Activated CD8-positive, alpha-beta memory T cell treated with anti-CD3 and anti-CD28 coated beads, Interleukin-2, amount 50 U/mL, for 24 hours (primary cell): ENCODE data around the gene CTNNBL1.
"Not testable (repeated sequence)": the region's sequence is repeated elsewhere in the genome, so short reads cannot be mapped to it uniquely, and the experiment has no call there.

ENCODE experiments used
- DNase-seq: peaks from one replicate; pipeline ENCODE4 v3.0.0-alpha.2; 2020; ENCODE audit errors: extremely low read depth

CTNNBL1 gene, protein sequence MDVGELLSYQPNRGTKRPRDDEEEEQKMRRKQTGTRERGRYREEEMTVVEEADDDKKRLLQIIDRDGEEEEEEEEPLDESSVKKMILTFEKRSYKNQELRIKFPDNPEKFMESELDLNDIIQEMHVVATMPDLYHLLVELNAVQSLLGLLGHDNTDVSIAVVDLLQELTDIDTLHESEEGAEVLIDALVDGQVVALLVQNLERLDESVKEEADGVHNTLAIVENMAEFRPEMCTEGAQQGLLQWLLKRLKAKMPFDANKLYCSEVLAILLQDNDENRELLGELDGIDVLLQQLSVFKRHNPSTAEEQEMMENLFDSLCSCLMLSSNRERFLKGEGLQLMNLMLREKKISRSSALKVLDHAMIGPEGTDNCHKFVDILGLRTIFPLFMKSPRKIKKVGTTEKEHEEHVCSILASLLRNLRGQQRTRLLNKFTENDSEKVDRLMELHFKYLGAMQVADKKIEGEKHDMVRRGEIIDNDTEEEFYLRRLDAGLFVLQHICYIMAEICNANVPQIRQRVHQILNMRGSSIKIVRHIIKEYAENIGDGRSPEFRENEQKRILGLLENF

DNA sequence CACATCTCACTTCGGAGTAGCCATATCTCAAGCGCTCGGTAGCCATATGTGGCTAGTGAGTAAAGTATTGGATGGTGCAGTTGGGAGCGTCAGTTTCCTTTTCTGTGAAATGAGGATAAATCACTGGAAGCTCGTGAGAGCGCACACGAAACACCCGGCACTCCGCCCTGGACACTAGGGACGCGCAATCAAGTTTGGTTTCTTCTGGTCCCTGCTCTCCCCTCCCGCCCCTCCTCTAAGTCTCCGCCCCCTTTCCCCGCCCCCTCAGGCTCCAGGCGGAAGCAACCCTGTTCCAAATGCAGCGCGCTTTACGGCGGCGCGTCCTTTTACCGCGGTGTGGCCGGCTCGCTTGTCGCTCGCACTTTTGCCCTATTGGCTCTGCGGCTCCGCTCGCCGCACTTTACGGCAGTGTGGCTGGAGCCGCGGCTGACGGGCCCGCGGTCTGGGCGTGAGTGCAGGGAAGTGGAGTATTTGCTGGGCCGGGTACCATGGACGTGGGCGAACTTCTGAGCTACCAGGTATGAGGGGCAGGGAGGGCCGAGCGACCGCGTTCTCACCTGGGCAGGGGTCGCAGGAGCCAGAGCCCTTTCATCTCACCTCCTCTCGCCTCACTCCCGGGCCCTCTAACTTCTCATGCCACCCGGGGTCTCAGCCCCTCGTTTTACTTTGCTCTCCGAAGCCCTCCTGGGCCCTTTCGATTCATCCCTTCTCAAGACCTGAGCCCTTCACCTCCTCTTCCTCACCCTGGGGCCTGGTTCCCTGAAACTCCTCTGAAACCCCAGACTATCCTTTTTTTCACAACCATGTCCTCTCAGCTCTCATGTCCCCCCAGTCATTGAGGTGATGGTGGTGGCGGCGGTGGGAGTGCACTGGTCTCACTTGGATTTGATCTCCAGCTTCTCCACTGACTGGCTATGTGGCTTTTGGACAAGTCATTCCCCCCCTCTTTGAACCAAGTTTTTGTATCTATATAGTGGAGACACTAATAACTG lies at the start of gene CTNNBL1:
CTNNBL1 (plus strand) TSS at position 396 of the 992 bp plus-strand sequence; CDS start at position 489, 93 bp downstream.
- DNase-seq = peak; percentile 91

DNA sequence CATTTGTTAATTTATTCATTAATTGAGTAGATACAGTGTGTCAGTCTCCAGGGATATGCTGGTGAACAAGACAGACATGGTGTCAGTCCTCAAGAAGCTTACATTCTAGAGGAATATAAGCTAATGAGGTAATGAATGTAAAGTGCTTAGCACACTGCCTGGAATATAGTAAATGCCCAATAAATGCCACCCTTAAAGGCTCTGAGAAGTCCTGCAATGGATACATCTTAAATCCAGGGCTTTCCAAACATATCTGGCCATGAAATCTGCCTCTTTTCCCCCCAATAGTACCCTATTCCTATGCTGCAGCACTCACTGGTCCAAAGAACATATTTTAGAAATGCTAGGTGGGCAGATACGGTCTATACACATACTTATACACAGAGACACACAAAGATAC lies 49.2 kb upstream of the CTNNBL1 start:
- no peak for DNase-seq

DNA sequence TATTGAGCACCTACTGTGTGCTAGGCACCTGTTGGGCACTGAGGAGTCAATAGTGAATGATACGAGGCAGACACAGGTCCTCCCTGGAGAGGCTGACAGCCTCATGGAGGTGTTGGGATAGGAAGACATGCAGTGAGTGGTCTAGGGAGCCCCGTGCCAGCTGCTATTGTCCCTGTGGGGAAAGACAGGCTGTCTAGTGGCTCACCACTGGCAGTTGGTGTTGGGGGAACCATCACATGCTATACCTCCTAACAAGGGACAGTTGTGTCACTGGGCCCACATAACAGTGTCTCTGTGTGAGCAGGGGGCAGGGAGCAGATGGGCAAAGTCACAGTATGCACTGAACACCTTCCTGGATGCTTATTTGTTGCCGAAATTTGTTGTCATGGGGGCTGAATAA lies 45.9 kb upstream of the CTNNBL1 start:
- DNase-seq = no peak

DNA sequence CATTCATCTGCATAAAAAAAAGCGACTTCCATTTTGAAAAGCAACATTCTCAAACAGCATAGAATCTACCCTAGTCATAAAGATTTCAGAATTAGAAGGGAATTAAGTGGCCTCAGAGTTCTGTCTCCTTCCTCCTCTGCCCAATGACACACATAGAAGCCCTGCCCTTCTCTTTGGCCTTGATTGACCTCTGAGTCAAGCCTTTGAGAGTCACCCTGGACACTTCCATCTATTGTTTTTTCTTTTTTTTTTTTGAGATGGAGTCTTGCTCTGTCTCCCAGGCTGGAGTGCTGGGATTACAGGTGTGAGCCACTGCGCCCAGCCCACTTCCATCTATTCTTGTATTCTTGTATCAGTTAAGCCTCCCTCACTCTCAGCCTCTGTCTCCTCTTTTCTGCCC lies 44.8 kb upstream of the CTNNBL1 start:
- no peak for DNase-seq

DNA sequence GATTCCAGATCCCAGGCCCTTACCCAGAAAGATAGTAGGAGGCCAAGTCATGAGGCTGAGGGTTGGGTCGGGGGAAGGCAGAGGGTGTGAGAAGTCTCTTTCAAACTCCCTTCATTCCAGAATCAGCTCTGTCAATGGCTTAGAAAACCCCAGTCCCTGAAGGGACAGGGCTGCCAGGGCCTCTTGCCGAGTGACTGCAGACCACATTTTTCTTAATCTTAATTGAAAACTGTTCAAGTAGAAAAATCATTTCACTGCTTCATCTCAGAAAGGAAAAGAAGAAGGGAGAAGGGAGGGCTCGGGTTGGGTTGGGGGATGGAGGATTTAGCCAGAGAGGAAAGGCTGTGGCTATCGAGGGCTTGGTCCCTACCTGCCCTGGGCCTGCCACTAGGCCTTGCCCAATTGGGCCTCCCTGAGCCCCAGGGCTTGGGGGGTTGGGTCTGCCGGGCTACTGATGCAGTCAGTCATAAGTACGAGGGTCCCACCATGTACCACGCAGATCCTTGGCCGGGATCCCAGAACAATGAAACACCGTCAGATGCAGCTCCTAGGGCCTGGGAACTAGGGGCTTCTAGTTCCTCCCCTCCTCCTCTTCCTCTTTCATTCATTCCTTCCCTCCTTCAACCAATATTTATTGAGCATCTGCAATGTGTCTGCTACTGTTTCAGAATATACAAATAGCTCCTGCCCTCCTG lies 44.0 kb upstream of the CTNNBL1 start:
- DNase-seq = no peak

DNA sequence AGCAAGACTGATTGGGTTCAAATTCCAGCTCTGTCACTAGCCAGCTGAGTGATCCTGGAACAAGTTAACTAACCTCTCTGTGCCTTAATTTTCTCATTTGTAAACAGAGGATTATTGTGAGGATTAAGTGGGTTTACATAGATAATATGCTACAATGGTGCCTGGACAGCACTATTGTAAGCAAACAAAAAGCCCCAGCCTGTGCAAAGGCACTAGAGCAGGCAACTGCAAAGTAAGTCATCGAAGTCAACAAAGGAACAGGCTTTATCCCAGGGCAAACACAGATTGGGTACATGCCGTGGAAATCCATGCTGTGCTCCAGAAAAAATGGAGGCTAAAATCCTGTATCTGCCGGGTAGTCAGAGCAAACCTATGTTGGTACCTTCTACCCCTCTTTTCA lies 43.2 kb upstream of the CTNNBL1 start:
- no peak for DNase-seq

DNA sequence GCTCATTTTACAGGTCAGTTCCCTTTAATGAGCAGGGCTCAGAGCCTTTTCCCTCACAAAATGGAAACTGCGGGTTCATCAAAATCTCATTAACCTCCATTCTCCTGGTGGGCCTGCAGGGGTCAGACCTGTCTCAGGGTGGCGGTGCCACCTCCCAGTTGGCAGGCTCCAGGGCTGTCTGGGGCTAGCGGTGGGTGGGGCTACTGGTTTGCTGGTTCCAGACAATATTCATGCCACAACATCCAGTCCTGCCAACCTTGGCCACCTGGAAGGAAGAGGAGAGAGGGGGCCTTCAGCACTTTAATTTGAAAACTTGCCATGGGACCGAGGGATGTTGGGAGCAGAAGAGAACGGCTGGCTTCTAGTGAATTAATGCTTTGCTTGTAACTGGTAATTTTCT lies 41.9 kb upstream of the CTNNBL1 start:
- DNase-seq = no peak

DNA sequence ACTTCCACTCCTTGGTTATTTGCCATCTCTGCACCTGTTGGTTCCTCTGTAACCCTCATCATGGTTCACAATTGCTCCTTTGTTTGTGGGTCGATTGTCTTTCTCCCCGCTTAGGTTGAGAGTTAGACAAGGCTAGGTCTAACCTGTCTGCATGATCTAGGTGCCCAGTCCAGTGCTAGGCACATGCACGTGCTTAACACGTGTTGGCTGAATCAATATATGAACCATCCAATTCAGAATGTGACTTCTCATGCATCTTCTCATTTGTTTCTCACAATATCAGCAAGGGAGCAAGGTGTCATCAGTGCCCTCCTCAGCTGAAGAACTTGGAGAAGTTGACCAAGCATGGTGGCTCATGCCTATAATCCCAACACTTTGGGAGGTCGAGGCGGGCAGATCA lies 36.9 kb upstream of the CTNNBL1 start:
- DNase-seq = no peak

DNA sequence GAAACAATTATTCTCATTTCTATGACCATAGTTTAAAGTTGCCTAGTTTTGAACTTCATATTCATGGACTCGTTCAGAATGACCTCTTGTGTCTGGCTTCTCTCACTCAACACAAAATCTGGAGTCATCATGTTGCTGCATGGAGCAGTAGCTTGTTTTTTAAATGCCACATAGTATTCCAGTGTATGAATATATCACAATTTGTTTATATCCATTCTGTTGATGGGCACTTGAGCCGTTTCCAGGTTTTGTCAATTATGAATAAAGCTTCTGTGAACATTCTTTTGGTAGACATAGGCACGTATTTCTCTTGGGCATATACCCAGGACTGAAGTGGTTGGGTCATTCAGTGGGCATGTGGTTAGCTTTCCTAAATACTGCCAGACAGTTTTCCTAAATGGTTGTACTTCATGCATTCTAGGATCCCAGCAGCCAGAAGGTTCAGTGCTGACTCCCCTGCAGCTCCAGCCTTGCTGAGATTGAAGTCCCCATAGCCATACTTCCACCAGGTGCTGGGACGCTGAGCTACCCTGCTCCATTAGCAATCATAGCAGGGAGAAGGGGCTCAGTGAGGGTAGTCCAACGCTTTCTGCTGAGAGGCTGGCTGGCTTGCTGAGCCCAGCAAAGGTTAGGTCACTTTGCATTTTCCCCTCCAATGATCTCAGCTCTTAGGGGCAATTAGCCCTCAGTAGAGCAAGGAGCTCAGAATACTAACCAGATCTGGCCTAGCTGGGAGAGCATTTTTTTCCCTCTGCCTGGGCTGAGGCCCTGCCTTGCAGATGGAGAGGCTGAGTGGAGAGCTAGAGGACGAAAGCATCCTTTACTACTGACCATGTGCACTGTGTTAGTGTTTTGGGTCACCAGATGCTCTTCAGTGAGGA lies 35.7 kb upstream of the CTNNBL1 start:
- DNase-seq = no peak

DNA sequence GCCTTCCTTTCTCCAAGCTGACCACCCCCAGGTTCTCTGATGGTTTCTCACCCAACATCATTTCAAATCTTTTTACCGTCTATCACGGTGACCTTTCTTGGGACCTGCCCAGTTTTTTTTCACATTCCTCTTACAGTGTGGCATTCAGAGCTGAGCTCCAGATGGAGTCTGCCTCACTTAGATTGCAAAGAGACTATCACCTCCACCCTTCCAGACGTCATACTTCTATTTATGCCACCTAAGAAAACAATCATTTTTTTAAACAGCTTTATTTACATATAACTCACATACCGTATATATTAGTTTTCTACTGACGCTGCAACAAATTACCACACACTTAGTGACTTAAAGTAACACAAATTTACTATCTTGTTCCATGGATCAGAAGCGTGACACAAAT lies 32.3 kb upstream of the CTNNBL1 start:
- DNase-seq = no peak

DNA sequence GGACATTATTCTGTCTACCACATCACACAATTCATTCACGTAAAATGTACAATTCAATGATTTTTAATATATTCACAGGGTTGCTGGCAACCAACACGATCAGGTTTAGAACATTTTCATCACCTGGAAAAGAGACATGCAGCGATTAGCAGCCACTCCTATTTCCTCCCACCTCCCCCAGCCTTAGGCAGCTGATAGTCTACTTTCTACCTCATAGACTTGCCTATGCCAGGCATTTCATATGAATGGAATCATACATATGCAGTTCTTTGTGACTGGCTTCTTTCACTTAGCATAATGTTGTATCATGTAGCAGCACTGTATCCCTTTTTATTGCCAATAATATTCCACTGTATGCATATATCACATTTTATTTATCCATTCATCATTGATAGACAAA lies 31.5 kb upstream of the CTNNBL1 start:
- no peak for DNase-seq

DNA sequence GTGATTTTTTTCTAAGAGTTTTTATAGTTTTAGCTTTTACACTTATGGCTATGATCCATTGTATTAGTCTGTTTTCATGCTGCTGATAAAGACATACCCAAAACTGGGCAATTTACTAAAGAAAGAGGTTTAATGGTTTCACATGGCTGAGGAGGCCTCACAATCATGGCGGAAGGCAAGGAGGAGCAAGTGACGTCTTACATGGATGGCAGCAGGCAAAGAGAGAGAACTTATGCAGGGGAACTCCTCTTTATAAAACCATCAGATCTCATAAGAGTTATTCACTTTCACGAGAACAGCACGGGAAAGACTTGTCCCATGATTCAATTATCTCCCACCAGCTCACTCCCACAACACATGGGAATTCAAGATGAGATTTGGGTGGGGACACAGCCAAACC lies 29.2 kb upstream of the CTNNBL1 start:
- not testable (repeated sequence) for DNase-seq

DNA sequence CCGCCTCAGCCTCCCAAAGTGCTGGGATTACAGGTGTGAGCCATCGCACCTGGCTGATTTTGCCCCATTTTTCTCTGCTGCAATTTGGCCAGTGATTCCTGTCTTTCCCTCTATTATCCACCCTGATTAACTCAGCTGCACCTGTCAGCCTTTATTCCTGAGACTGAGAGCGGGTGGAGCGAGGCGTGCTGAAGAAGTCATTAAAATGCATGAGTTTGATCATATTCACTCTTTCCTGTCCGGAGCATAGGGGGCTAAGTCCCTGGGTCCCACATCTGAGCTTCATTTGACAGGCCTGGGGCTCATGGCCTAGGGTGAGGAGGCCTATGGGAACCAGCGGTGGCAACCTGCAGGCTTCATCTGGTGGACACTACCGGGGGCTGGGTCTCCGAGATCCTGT lies 25.7 kb upstream of the CTNNBL1 start:
- no peak for DNase-seq

DNA sequence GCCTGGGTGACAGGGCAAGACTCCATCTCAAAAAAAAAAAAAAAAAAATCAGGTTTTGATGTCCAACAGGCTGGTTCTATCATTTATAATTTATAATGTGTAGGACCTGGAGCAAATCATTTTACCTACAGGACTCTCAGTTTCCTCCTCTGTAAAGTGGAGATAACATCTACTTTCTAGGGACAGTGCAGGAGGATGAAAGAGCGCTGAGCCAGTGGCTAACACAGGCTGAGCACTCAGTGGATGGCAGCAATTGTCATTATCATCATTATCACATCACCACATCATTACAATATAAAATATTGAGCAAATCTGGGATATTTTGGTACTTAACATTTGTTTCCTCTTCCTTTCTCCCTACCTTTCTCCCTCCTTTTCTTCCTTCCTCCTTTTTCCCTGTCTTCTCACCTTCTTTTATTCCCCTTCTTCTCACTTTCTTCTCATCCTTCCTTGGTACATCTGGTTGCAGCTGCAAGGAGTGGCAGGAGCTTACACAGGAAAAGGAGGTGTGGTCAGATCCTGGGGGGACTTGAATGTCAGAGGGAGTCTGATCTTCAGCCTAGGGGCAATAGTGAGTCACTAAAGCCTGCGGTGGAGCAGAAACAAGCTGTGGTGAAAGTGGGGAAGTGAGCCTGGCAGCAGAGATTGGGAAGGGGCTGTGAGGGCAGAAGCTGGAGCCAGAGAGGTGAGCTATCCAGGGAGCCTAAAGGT lies 24.6 kb upstream of the CTNNBL1 start:
- no peak for DNase-seq

DNA sequence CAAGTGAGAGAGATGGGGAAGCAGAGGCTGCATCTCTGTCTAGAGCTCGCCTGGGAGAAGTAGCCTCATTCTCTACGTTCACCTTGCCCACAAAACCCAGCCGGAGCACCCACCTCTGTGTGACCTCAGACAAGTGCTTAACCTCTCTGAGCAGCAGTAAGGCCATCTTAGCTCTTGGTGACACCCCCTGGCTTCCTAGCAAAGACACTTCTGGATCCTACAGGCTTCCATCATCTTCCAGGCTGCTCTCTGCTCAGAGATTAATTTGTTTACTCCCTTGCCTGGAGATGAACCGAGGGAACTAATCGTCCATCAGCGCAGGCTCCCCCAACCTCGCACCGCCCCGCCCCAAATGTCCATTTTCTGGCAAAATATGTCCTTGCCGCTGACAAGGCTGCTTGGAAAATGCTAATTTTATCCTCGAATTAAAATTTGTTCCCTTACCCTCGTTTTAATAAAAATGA lies 24.0 kb upstream of the CTNNBL1 start:
- no peak for DNase-seq

DNA sequence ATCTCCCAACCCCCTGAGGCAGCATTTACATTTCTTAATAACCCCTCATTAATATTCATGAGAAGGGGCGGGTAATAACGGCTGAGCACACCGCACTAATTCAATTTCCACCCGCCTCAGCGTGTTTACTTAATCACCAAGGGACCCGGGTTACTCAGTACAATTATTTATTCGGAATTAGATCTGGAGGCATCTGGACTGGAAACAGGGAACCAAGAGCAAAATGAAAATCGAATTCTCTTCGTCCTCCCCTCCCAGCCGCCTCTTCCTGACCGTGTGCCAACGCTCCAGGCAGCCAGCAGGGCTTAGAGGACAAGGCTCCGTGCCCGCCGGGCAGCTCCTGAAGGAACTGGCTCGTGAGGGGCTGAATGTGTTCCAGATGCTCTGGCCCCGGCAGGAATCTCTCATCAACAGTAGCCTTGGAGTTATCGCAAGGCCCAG lies 23.5 kb upstream of the CTNNBL1 start:
- DNase-seq = no peak

DNA sequence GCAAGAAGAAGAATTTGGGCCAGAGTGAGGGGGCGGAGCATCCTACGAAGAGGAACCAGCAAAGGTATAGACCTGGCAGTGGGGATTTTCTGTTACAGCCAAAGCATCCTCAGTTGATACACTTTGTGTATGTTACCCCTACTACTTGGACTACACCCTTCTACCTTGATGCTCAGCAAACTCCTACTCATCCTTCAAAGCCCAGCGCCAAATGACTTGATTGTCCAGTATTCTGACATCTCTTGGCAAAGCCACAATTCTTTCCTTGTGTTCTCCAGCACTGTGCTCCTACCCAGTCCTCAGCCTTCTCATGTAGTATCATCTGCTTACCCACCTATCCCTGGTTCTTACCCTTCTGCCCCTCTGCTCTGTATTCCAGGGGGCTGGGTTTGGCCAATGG lies 21.7 kb upstream of the CTNNBL1 start:
- no peak for DNase-seq

DNA sequence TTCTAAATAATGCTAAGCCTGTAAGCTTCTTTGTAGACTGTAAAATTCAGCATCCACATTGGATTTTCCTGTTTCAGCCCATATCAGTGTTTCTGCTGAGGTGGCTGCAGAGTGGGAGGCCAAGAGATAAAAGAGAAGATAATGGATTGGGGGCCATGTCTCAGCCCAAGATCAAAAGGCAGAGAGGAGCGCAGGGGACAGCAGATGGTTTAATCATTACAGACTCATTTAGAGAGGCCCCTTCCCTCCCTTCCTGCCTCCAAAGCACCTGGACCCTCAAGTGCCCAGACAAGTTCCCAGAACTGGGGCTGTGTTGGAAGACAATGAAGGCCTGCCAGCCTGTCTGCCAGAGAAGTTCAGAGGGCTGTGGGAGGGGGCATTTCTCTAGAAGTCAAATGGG lies 20.4 kb upstream of the CTNNBL1 start:
- DNase-seq = no peak

DNA sequence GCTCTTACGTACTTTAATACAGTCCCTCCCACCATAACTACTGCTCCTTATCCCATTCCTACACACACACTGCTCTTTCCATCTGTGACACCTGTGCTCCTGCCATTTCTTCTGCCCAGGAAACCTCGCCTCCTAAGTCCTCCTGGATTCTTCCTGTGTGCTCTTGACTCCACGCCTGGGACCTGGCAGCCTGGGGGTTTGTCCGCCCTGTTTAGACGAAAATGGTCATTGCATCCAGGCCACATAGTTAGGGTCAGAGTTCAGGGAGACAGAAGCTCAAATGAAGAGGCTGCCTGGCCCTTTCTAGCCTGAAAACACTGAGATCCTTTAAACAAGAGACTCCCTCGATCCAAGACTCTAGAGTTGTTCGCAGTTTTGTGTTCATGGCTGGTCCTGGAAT lies 17.4 kb upstream of the CTNNBL1 start:
- DNase-seq = no peak
